ENCODE results near the gene FCN2.

Gene FCN2

GRCh38 chr9:134888603-134889190, 8.1 kb downstream of the FCN2 start:
- no peak for DNase-seq (ENCODE audit: low spot score)

GRCh38 chr9:134889386-134890154, 9.0 kb downstream of the FCN2 start:
- DNase-seq (ENCODE audit: low spot score): no peak

GRCh38 chr9:134890155-134890495, 9.5 kb downstream of the FCN2 start:
- DNase-seq (ENCODE audit: low spot score): no peak

- no peak for DNase-seq (ENCODE audit: low spot score)
Measured at GRCh38 chr9:134891053-134891452, 10.4 kb downstream of the FCN2 start.

GRCh38 chr9:134891713-134892112, 11.1 kb downstream of the FCN2 start:
- no peak for DNase-seq (ENCODE audit: low spot score)

- no peak for DNase-seq (ENCODE audit: low spot score)
Measured at GRCh38 chr9:134892221-134892620, 11.6 kb downstream of the FCN2 start.

- no peak for DNase-seq (ENCODE audit: low spot score)
Measured at GRCh38 chr9:134892820-134893420, 12.3 kb downstream of the FCN2 start.

GRCh38 chr9:134894136-134894860, 13.7 kb downstream of the FCN2 start:
- DNase-seq (ENCODE audit: low spot score): no peak

- no peak for DNase-seq (ENCODE audit: low spot score)
Measured at GRCh38 chr9:134895097-134895496, 14.5 kb downstream of the FCN2 start.

- no peak for DNase-seq (ENCODE audit: low spot score)
Measured at GRCh38 chr9:134895567-134895907, 14.9 kb downstream of the FCN2 start.

- DNase-seq (ENCODE audit: low spot score): peak; percentile 51
Measured at GRCh38 chr9:134895908-134896833, 15.6 kb downstream of the FCN2 start.

GRCh38 chr9:134896834-134897583, 16.4 kb downstream of the FCN2 start:
- no peak for DNase-seq (ENCODE audit: low spot score)

GRCh38 chr9:134897584-134898170, 17.1 kb downstream of the FCN2 start:
- peak; percentile 22 for DNase-seq (ENCODE audit: low spot score)

GRCh38 chr9:134898319-134898718, 17.7 kb downstream of the FCN2 start:
- DNase-seq (ENCODE audit: low spot score): no peak

- no peak for DNase-seq (ENCODE audit: low spot score)
Measured at GRCh38 chr9:134899168-134899567, 18.6 kb downstream of the FCN2 start.

- DNase-seq (ENCODE audit: low spot score): no peak
Measured at GRCh38 chr9:134899818-134900217, 19.2 kb downstream of the FCN2 start.

- DNase-seq (ENCODE audit: low spot score): no peak
Measured at GRCh38 chr9:134902936-134903335, 22.3 kb downstream of the FCN2 start.

- DNase-seq (ENCODE audit: low spot score): no peak
Measured at GRCh38 chr9:134908524-134909309, 28.1 kb downstream of the FCN2 start.

- no peak for DNase-seq (ENCODE audit: low spot score)
Measured at GRCh38 chr9:134909511-134910481, 29.2 kb downstream of the FCN2 start.
